Epithelial cell of proximal tubule (primary cell): ENCODE results near the gene HOXA9. TPM values are rescaled to one million over a fixed set of nuclear protein-coding genes. Genes with fewer than 3 reads are reported as not detected.

ENCODE experiments used
- DNase-seq: peaks from one replicate; pipeline ENCODE4 v3.0.0-alpha.2; 2011; ENCODE audit warnings: low read depth
- H3K4me3 ChIP-seq: 2 replicates; pipeline ENCODE4 v1.5.1; 2011; ENCODE audit warnings: low read depth, mild to moderate bottlenecking, low read length
- CTCF ChIP-seq: conservative IDR thresholded peaks from 2 replicates; pipeline ENCODE4 v1.5.1; 2012; ENCODE audit warnings: low read depth, mild to moderate bottlenecking, low read length
- total RNA-seq: library from RNA; depleted of rRNA; stranded (reverse); fragments of >200 nt; gene quantifications from 2 replicates; pipeline ENCODE4 v1.2.3, GENCODE V29; 2015

HOXA9 gene
- total RNA-seq, 1 donor from 2014 or later, result 104 TPM

- peak; percentile 90 for DNase-seq
- peak; percentile 88 for TF ChIP-seq CTCF
- peak within 1 kb of the TSS; percentile 75 for H3K4me3 ChIP-seq
These were observed 22.1 kb downstream of the HOXA9 start, which contains the start of gene HOXA5 for GRCh38 chr7:27143023-27143949. Gene HOXA5, minus strand, starts transcription at chr7:27143681. Its CDS starts 74 bp downstream, at chr7:27143607.

GRCh38 chr7:27142580-27143022 lies 22.7 kb downstream of the HOXA9 start:
- peak overlapping the region; percentile 75 for H3K4me3 ChIP-seq
- no peak for DNase-seq
- TF ChIP-seq CTCF, result no peak

- TF ChIP-seq CTCF, result peak; percentile 43
- peak overlapping the region; percentile 75 for H3K4me3 ChIP-seq
- no peak for DNase-seq
These were observed 23.3 kb downstream of the HOXA9 start for GRCh38 chr7:27141923-27142579.

- peak overlapping the region; percentile 75 for H3K4me3 ChIP-seq
- no peak for TF ChIP-seq CTCF
- no peak for DNase-seq
These were observed 24.0 kb downstream of the HOXA9 start for GRCh38 chr7:27141137-27141922.

GRCh38 chr7:27140126-27140857 lies 25.0 kb downstream of the HOXA9 start:
- H3K4me3 ChIP-seq, result peak overlapping the region; percentile 75
- TF ChIP-seq CTCF, result no peak
- no peak for DNase-seq
